Non-pigmented ciliary epithelial cell (primary cell): Measurements from ENCODE around the gene TACC3.
"Not testable (repeated sequence)": the region's sequence is repeated elsewhere in the genome, so short reads cannot be mapped to it uniquely, and the experiment has no call there.

Experiments
- DNase-seq: peaks from one replicate; pipeline ENCODE4 v3.0.0-alpha.2; 2010; ENCODE audit warnings: low read depth

Gene TACC3

GRCh38 chr4:1721003-1721665 is at the start of gene TACC3, which contains the start of gene TMEM129:
TSS of gene TACC3 (plus strand) at chr4:1721521. CDS start at chr4:1723422, 1,901 bp downstream.
TSS of gene TMEM129 (minus strand) at chr4:1721323. CDS start at chr4:1720837, 486 bp downstream.
- DNase-seq = no peak

- no peak for DNase-seq
Observed at GRCh38 chr4:1673671-1674070, 47.6 kb upstream of the TACC3 start.

- DNase-seq = no peak
Observed at GRCh38 chr4:1674682-1675081, 46.6 kb upstream of the TACC3 start.

GRCh38 chr4:1675136-1675801 is 46.1 kb upstream of the TACC3 start:
- DNase-seq = no peak

- DNase-seq = no peak
Observed at GRCh38 chr4:1675802-1676137, 45.6 kb upstream of the TACC3 start.

GRCh38 chr4:1676605-1677525 is 44.5 kb upstream of the TACC3 start:
- DNase-seq = no peak

- DNase-seq = no peak
Observed at GRCh38 chr4:1678244-1678643, 43.1 kb upstream of the TACC3 start.

- DNase-seq = no peak
Observed at GRCh38 chr4:1682860-1683259, 38.5 kb upstream of the TACC3 start.

- DNase-seq = peak; percentile 71
Observed at GRCh38 chr4:1683261-1683735, 38.0 kb upstream of the TACC3 start.

GRCh38 chr4:1683736-1684505 is 37.4 kb upstream of the TACC3 start, which contains the start of gene FAM53A:
TSS of gene FAM53A (minus strand) at chr4:1684313. CDS start at chr4:1668741, 15,572 bp downstream.
- no peak for DNase-seq

GRCh38 chr4:1684506-1685234 is 36.7 kb upstream of the TACC3 start:
- DNase-seq = no peak

GRCh38 chr4:1685235-1686150 is 35.8 kb upstream of the TACC3 start:
- DNase-seq = no peak

- DNase-seq = no peak
Observed at GRCh38 chr4:1686440-1687036, 34.8 kb upstream of the TACC3 start.

- DNase-seq = no peak
Observed at GRCh38 chr4:1690698-1691097, 30.6 kb upstream of the TACC3 start.

- DNase-seq = no peak
Observed at GRCh38 chr4:1691737-1692373, 29.5 kb upstream of the TACC3 start.

- DNase-seq = peak; percentile 23
Observed at GRCh38 chr4:1693131-1693896, 28.0 kb upstream of the TACC3 start.

- no peak for DNase-seq
Observed at GRCh38 chr4:1695913-1696312, 25.4 kb upstream of the TACC3 start.

- not testable (repeated sequence) for DNase-seq
Observed at GRCh38 chr4:1701671-1702070, 19.6 kb upstream of the TACC3 start.
